Measurements from ENCODE around the gene HSFX2.
A peak's percentile ranks its signal among the peaks of the same experiment; 100 is the strongest.
"Not testable (repeated sequence)": the region's sequence is repeated elsewhere in the genome, so short reads cannot be mapped to it uniquely, and the experiment has no call there.

Gene HSFX2

GRCh38 chrX:149595214-149595613, at the start of gene HSFX2:
HSFX2 (minus strand) TSS chrX:149595314; CDS start chrX:149594700, 614 bp downstream.
- DNase-seq (ENCODE audit: low spot score), result not testable (repeated sequence)

- DNase-seq (ENCODE audit: low spot score), result no peak
Observed at GRCh38 chrX:149643496-149643895, 48.4 kb upstream of the HSFX2 start.

- no peak for DNase-seq (ENCODE audit: low spot score)
Observed at GRCh38 chrX:149641835-149642234, 46.7 kb upstream of the HSFX2 start.

GRCh38 chrX:149641432-149641831, 46.3 kb upstream of the HSFX2 start:
- no peak for DNase-seq (ENCODE audit: low spot score)

- DNase-seq (ENCODE audit: low spot score), result no peak
Observed at GRCh38 chrX:149639568-149639967, 44.5 kb upstream of the HSFX2 start.

- DNase-seq (ENCODE audit: low spot score), result no peak
Observed at GRCh38 chrX:149638860-149639259, 43.7 kb upstream of the HSFX2 start.

GRCh38 chrX:149633511-149633910, 38.4 kb upstream of the HSFX2 start:
- no peak for DNase-seq (ENCODE audit: low spot score)

GRCh38 chrX:149631234-149632165, 36.4 kb upstream of the HSFX2 start, which contains the start of gene TMEM185A:
TMEM185A (minus strand) TSS chrX:149631792; CDS start chrX:149631580, 212 bp downstream.
- DNase-seq (ENCODE audit: low spot score), result peak; percentile 84

GRCh38 chrX:149630681-149631233, 35.6 kb upstream of the HSFX2 start:
- DNase-seq (ENCODE audit: low spot score), result no peak

GRCh38 chrX:149629730-149630387, 34.7 kb upstream of the HSFX2 start:
- DNase-seq (ENCODE audit: low spot score), result no peak

- no peak for DNase-seq (ENCODE audit: low spot score)
Observed at GRCh38 chrX:149628768-149629167, 33.7 kb upstream of the HSFX2 start.

- DNase-seq (ENCODE audit: low spot score), result no peak
Observed at GRCh38 chrX:149628280-149628679, 33.2 kb upstream of the HSFX2 start.

- DNase-seq (ENCODE audit: low spot score), result not testable (repeated sequence)
Observed at GRCh38 chrX:149626829-149627228, 31.7 kb upstream of the HSFX2 start.

GRCh38 chrX:149619662-149620061, 24.5 kb upstream of the HSFX2 start:
- not testable (repeated sequence) for DNase-seq (ENCODE audit: low spot score)

- DNase-seq (ENCODE audit: low spot score), result no peak
Observed at GRCh38 chrX:149618871-149619270, 23.8 kb upstream of the HSFX2 start.

- DNase-seq (ENCODE audit: low spot score), result no peak
Observed at GRCh38 chrX:149611623-149612175, 16.6 kb upstream of the HSFX2 start.

- DNase-seq (ENCODE audit: low spot score), result no peak
Observed at GRCh38 chrX:149610511-149610910, 15.4 kb upstream of the HSFX2 start.

- no peak for DNase-seq (ENCODE audit: low spot score)
Observed at GRCh38 chrX:149607699-149608098, 12.6 kb upstream of the HSFX2 start.

- not testable (repeated sequence) for DNase-seq (ENCODE audit: low spot score)
Observed at GRCh38 chrX:149605248-149605885, 10.3 kb upstream of the HSFX2 start.

- DNase-seq (ENCODE audit: low spot score), result not testable (repeated sequence)
Observed at GRCh38 chrX:149598603-149599002, 3.5 kb upstream of the HSFX2 start.

GRCh38 chrX:149595943-149596342, 829 bp upstream of the HSFX2 start:
- not testable (repeated sequence) for DNase-seq (ENCODE audit: low spot score)

GRCh38 chrX:149590993-149591392, 4.1 kb downstream of the HSFX2 start:
- DNase-seq (ENCODE audit: low spot score), result not testable (repeated sequence)
